Effector memory CD4-positive, alpha-beta T cell (primary cell): ENCODE measurements around the gene DHCR24.

Experiments used
- DNase-seq, 3 donors: peaks; one replicate each; pipeline ENCODE4 v3.0.0-alpha.2; 2020
- H3K27ac ChIP-seq: 2 replicates; pipeline ENCODE4 v1.7.0; 2013; ENCODE audit warnings: mild to moderate bottlenecking, low read length, moderate library complexity; ENCODE audit not compliant: insufficient read depth, poor library complexity, severe bottlenecking
- H3K27me3 ChIP-seq: replicated peaks from 2 replicates; pipeline ENCODE4 v1.7.0; 2013; ENCODE audit warnings: mild to moderate bottlenecking, low read length; ENCODE audit not compliant: insufficient read depth, control insufficient read depth, poor library complexity, severe bottlenecking
- H3K36me3 ChIP-seq: 2 replicates; pipeline ENCODE4 v1.7.0; 2013; ENCODE audit warnings: mild to moderate bottlenecking, low read length, moderate library complexity; ENCODE audit not compliant: control insufficient read depth, insufficient read depth
- H3K4me1 ChIP-seq: 2 replicates; pipeline ENCODE4 v1.7.0; 2013; ENCODE audit warnings: low read length, mild to moderate bottlenecking; ENCODE audit not compliant: control insufficient read depth, insufficient read depth, poor library complexity, severe bottlenecking
- H3K4me3 ChIP-seq: 2 replicates; pipeline ENCODE4 v1.7.0; 2013; ENCODE audit warnings: low read length, low read depth, mild to moderate bottlenecking; ENCODE audit not compliant: insufficient read depth, poor library complexity, severe bottlenecking
- H3K9me3 ChIP-seq: 2 replicates; pipeline ENCODE4 v1.7.0; 2013; ENCODE audit warnings: mild to moderate bottlenecking, low read length, moderate library complexity; ENCODE audit not compliant: control insufficient read depth

The DHCR24 gene

GRCh38 chr1:54865238-54866073 is 21.5 kb downstream of the DHCR24 start:
- H3K27ac ChIP-seq, result no peak overlapping the region
- H3K4me1 ChIP-seq, result no peaks in the 10 kb centered on the region
- no peaks in the 10 kb centered on the region for H3K9me3 ChIP-seq
- no peak overlapping the region for H3K4me3 ChIP-seq
- H3K36me3 ChIP-seq, result no peaks in the 10 kb centered on the region
- no peaks in the 10 kb centered on the region for H3K27me3 ChIP-seq
- no peak for DNase-seq

GRCh38 chr1:54864460-54865208 is 22.4 kb downstream of the DHCR24 start:
- no peak overlapping the region for H3K4me3 ChIP-seq
- no peaks in the 10 kb centered on the region for H3K4me1 ChIP-seq
- DNase-seq, result no peak
- no peaks in the 10 kb centered on the region for H3K27me3 ChIP-seq
- H3K27ac ChIP-seq, result no peak overlapping the region
- no peaks in the 10 kb centered on the region for H3K9me3 ChIP-seq
- H3K36me3 ChIP-seq, result no peaks in the 10 kb centered on the region

- Histone ChIP-seq H3K27me3 (no peaks in the 10 kb centered on the region), H3K36me3 (no peaks in the 10 kb centered on the region), H3K4me3 (no peak overlapping the region), H3K4me1 (no peaks in the 10 kb centered on the region), H3K27ac (no peak overlapping the region), H3K9me3 (no peaks in the 10 kb centered on the region)
- no peak for DNase-seq
These were observed 23.7 kb downstream of the DHCR24 start for GRCh38 chr1:54863267-54863665.

- Histone ChIP-seq H3K36me3 (no peaks in the 10 kb centered on the region), H3K4me3 (no peak overlapping the region), H3K4me1 (no peaks in the 10 kb centered on the region), H3K27me3 (no peaks in the 10 kb centered on the region), H3K27ac (no peak overlapping the region), H3K9me3 (no peaks in the 10 kb centered on the region)
- DNase-seq, result no peak
These were observed 25.8 kb downstream of the DHCR24 start for GRCh38 chr1:54861070-54861761.

- Histone ChIP-seq H3K36me3 (no peaks in the 10 kb centered on the region), H3K27me3 (no peaks in the 10 kb centered on the region), H3K4me3 (no peak overlapping the region), H3K4me1 (no peaks in the 10 kb centered on the region), H3K27ac (no peak overlapping the region), H3K9me3 (no peaks in the 10 kb centered on the region)
- no peak for DNase-seq
These were observed 27.1 kb downstream of the DHCR24 start for GRCh38 chr1:54859700-54860391.

GRCh38 chr1:54857746-54858561 is 29.0 kb downstream of the DHCR24 start:
- no peaks in the 10 kb centered on the region for H3K36me3 ChIP-seq
- no peak for DNase-seq

GRCh38 chr1:54857141-54857540 is 29.9 kb downstream of the DHCR24 start:
- H3K4me1 ChIP-seq, result no peaks in the 10 kb centered on the region
- H3K4me3 ChIP-seq, result no peak overlapping the region
- no peaks in the 10 kb centered on the region for H3K9me3 ChIP-seq
- no peak overlapping the region for H3K27ac ChIP-seq
- no peaks in the 10 kb centered on the region for H3K36me3 ChIP-seq
- H3K27me3 ChIP-seq, result no peaks in the 10 kb centered on the region
- DNase-seq, result no peak

More at GRCh38 chr1:54857746-54858561, 29.0 kb downstream of the DHCR24 start:
- Histone ChIP-seq H3K4me3 (no peak overlapping the region), H3K27ac (no peak overlapping the region), H3K27me3 (no peaks in the 10 kb centered on the region), H3K4me1 (no peaks in the 10 kb centered on the region), H3K9me3 (no peaks in the 10 kb centered on the region)

- Histone ChIP-seq H3K27ac (no peak overlapping the region), H3K4me1 (no peaks in the 10 kb centered on the region), H3K9me3 (no peaks in the 10 kb centered on the region), H3K36me3 (peaks cover 5% of the 10 kb centered on the region), H3K4me3 (no peak overlapping the region), H3K27me3 (no peaks in the 10 kb centered on the region)
- DNase-seq, result no peak
These were observed 32.5 kb downstream of the DHCR24 start for GRCh38 chr1:54854381-54855020.
